Suppressor macrophage treated with lipopolysaccharide for 1 hour (primary cell): ENCODE measurements around the gene CALCA.

Experiments used
- DNase-seq, 3 donors: peaks; one replicate each; pipeline ENCODE4 v3.0.0-alpha.2; 2020 to 2022

CALCA gene

DNA sequence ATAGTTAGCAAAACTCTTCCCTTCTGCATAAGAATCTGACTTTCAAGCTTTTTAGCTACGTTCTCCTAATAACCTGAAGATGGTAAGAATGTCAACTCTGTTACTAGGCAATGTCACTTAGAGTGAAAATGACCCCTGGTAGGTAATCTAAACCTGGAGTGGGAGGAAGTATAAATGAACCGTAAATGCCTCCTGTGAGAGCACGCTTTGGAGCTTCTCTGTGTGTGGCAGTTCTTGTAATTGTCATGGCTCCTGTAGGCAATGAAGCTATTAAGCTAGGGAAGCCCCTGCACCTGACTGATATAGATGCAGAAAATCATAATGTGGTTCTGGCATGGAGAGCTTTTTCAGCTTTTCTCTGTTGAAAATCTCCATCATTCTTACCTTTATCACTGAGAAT lies 29.4 kb downstream of the CALCA start:
- DNase-seq = no peak

DNA sequence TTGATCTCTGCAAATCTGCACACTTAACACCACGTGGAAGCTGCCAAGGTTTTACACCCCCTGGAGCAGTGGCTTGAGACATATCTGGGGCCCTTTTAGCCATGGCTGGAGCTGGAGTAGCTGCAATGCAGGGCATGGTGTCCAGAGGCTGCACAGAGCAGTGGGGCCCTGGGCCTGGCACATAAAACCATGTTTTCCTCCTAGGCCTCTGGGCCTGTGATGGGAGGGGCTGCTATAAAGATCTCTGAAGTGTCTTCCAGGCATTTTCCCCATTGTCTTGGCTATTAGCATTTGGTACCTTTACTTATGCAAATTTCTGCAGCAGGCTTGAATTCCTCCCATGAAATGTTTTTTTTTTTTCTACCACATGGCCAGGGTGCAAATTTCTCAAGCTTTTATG lies 33.2 kb downstream of the CALCA start:
- no peak for DNase-seq

DNA sequence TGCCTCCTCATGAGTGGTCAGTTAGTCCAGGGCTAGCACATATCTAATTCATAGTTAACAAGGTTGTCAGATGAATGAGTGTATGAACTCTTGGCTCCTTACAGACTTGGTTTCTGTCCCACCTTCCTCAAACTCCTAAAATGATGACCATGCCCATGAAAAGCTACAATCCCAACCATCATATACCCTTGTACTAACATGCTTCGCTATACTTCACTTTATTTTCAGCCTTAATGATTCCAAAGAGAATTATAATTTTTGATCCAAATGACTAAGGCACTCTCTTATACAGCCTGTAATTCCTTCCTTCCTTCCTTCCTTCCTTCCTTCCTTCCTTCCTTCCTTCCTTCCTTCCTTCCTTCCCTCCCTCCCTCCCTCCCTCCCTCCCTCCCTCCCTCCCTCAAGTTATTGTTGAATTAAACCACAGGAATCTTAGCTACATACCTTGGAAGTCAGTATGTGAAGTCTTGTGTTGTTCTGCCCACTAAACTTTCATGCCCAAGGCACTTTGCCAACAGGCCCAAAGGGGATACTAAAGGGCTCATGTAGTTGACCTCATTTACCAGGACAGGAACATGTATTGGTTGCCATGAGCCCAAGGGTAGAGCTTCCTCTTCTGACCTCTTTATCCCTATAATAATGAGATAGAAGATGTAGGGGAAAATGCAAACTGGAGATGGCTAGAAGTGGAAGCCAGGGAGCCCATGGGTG lies 37.4 kb downstream of the CALCA start:
- DNase-seq = no peak

DNA sequence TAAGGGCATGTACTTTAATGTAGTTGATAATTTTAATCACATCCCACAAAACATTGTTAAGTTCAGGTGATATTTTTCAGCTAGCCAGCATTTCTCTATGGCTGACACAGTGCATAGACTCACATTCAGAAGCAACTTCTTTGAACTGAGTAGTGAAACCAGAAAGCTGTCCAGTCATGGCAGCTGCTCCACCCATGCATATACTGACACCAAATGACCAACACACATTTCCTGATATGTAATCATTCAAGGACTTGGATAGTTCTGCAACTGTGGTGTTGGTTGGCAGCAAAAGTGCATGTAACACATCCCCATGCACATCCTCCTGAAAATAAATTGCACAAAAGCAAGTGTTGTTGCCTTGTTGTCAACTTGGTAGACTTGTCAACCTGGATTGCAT lies 39.7 kb downstream of the CALCA start:
- DNase-seq = no peak

DNA sequence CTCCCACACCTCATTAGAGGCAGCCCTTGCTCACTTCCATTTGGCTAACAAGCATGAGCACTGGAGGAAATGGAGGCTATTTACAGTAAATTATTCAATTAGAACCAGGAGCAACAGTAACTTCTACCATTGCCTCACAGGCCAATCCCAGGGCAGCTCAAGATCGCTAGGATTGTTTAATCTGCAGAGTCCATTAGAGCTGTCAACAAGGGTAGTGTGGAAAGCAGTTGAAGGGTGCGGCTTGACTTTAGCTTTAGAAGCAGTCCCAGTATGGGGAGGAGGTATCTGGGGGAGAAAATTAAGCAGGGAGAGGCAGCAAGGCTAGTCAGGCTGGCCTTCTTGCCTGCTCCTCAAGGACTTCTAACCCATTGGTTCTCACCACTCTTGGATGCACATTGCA lies 41.8 kb downstream of the CALCA start:
- no peak for DNase-seq

DNA sequence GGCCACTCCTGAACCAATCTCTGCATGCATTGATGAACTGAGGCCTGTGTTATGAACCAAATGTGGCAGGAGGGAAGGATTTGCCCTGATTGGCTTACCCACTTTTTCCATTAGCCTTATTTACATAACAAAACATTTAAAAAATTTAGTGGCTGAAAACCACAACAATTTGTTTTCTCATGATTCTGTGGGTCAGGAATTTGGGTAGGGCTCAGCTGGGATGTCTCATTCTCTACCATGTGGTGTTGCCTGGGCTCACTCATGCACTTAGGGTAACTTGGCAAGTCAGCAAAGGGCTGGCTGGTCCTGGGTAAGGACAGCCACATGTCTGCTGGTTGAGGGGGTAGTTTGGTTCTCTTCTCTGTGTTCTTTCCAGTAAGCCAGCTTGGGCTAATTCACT lies 45.0 kb downstream of the CALCA start:
- no peak for DNase-seq

DNA sequence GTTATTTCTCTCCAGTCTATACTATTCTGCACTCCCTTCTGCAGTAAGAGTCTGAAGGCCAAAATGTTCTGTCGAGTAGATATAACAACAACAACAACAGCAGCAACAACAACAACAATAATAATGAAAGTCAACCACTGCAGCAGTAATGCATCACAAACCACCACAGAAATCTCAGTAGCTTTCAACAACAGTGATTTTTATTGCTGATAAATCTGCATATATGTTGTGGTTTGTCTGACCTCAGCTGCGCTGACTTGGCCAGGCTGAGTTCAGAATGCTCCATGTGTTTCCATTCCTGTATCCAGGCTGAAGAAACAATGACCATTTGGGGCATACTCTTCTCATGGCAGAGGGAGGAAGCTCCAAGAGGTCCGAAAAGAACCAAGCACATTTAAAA lies 47.8 kb downstream of the CALCA start:
- DNase-seq = no peak
